ENCODE measurements around the gene MS4A10.
"Not testable (repeated sequence)": the region's sequence is repeated elsewhere in the genome, so short reads cannot be mapped to it uniquely, and the experiment has no call there.

Gene MS4A10

GRCh38 chr11:60786811-60787567 is 1.9 kb downstream of the MS4A10 start:
- DNase-seq (ENCODE audit: low read depth in 2 of 2) = no peak

GRCh38 chr11:60788401-60789125 is 3.4 kb downstream of the MS4A10 start:
- DNase-seq (ENCODE audit: low read depth in 2 of 2) = no peak

GRCh38 chr11:60790726-60791125 is 5.6 kb downstream of the MS4A10 start:
- no peak for DNase-seq (ENCODE audit: low read depth in 2 of 2)

GRCh38 chr11:60791153-60791933 is 6.2 kb downstream of the MS4A10 start:
- DNase-seq (ENCODE audit: low read depth in 2 of 2) = no peak

GRCh38 chr11:60792521-60792920 is 7.4 kb downstream of the MS4A10 start:
- no peak for DNase-seq (ENCODE audit: low read depth in 2 of 2)

GRCh38 chr11:60795291-60795690 is 10.2 kb downstream of the MS4A10 start:
- no peak for DNase-seq (ENCODE audit: low read depth in 2 of 2)

GRCh38 chr11:60797846-60798630 is 12.9 kb downstream of the MS4A10 start:
- no peak for DNase-seq (ENCODE audit: low read depth in 2 of 2)

GRCh38 chr11:60798631-60799030 is 13.5 kb downstream of the MS4A10 start:
- DNase-seq (ENCODE audit: low read depth in 2 of 2) = no peak

- DNase-seq (ENCODE audit: low read depth in 2 of 2) = no peak
Measured at GRCh38 chr11:60801194-60801593, 16.1 kb downstream of the MS4A10 start.

- DNase-seq (ENCODE audit: low read depth in 2 of 2) = no peak
Measured at GRCh38 chr11:60803273-60803936, 18.3 kb downstream of the MS4A10 start.

GRCh38 chr11:60809249-60809648 is 24.1 kb downstream of the MS4A10 start:
- no peak for DNase-seq (ENCODE audit: low read depth in 2 of 2)

GRCh38 chr11:60809691-60810090 is 24.6 kb downstream of the MS4A10 start:
- no peak for DNase-seq (ENCODE audit: low read depth in 2 of 2)

GRCh38 chr11:60810151-60810550 is 25.0 kb downstream of the MS4A10 start:
- DNase-seq (ENCODE audit: low read depth in 2 of 2) = no peak

- no peak for DNase-seq (ENCODE audit: low read depth in 2 of 2)
Measured at GRCh38 chr11:60810569-60810968, 25.4 kb downstream of the MS4A10 start.

GRCh38 chr11:60813324-60813723 is 28.2 kb downstream of the MS4A10 start:
- no peak for DNase-seq (ENCODE audit: low read depth in 2 of 2)

- DNase-seq (ENCODE audit: low read depth in 2 of 2) = no peak
Measured at GRCh38 chr11:60814112-60814511, 29.0 kb downstream of the MS4A10 start.

- DNase-seq (ENCODE audit: low read depth in 2 of 2) = no peak
Measured at GRCh38 chr11:60816590-60817157, 31.5 kb downstream of the MS4A10 start.

GRCh38 chr11:60818057-60818456 is 32.9 kb downstream of the MS4A10 start:
- DNase-seq (ENCODE audit: low read depth in 2 of 2) = no peak

GRCh38 chr11:60821827-60822599 is 36.9 kb downstream of the MS4A10 start:
- no peak for DNase-seq (ENCODE audit: low read depth in 2 of 2)

GRCh38 chr11:60823745-60824306 is 38.7 kb downstream of the MS4A10 start:
- not testable (repeated sequence) for DNase-seq (ENCODE audit: low read depth in 2 of 2)
